ENCODE measurements around the gene RNLS.
"Not testable (repeated sequence)": the region's sequence is repeated elsewhere in the genome, so short reads cannot be mapped to it uniquely, and the experiment has no call there.

RNLS gene

GRCh38 chr10:88280518-88280917, 302.6 kb downstream of the RNLS start:
- Histone ChIP-seq H3K4me2 (ENCODE audit: low read length) (no peak overlapping the region), H3K27ac (no peak overlapping the region), H3K27me3 (ENCODE audit: control insufficient read depth, insufficient read depth, low read length) (no peaks in the 10 kb centered on the region), H3K4me1 (peaks cover 6% of the 10 kb centered on the region), H3K36me3 (ENCODE audit: control insufficient read depth, insufficient read depth, low read length) (no peaks in the 10 kb centered on the region), H3K4me3 (ENCODE audit: low read depth, low read length) (no peak overlapping the region), H3K9ac (no peak overlapping the region), H3K79me2 (no peaks in the 10 kb centered on the region), H2AFZ (no peak overlapping the region), H3K9me3 (ENCODE audit: control insufficient read depth, low read length) (no peaks in the 10 kb centered on the region)
- TF ChIP-seq CTCF (IDR thresholded peaks at IDR 0.05) = no peak

- Histone ChIP-seq H3K79me2 (no peaks in the 10 kb centered on the region), H3K9ac (no peak overlapping the region), H2AFZ (no peak overlapping the region), H3K27me3 (ENCODE audit: control insufficient read depth, insufficient read depth, low read length) (no peaks in the 10 kb centered on the region), H3K27ac (no peak overlapping the region), H3K9me3 (ENCODE audit: control insufficient read depth, low read length) (no peaks in the 10 kb centered on the region), H3K4me3 (ENCODE audit: low read depth, low read length) (no peak overlapping the region), H3K36me3 (ENCODE audit: control insufficient read depth, insufficient read depth, low read length) (no peaks in the 10 kb centered on the region), H3K4me2 (ENCODE audit: low read length) (no peak overlapping the region), H3K4me1 (peaks cover 6% of the 10 kb centered on the region)
- no peak for TF ChIP-seq CTCF (IDR thresholded peaks at IDR 0.05)
Observed at GRCh38 chr10:88278912-88279311, 304.2 kb downstream of the RNLS start.

- H3K36me3 ChIP-seq (ENCODE audit: control insufficient read depth, insufficient read depth, low read length); H3K9me3 ChIP-seq (ENCODE audit: control insufficient read depth, low read length); H3K27ac ChIP-seq; H3K4me2 ChIP-seq (ENCODE audit: low read length); H3K9ac ChIP-seq; H3K27me3 ChIP-seq (ENCODE audit: control insufficient read depth, insufficient read depth, low read length); H3K79me2 ChIP-seq; H3K4me1 ChIP-seq; H2AFZ ChIP-seq; H3K4me3 ChIP-seq (ENCODE audit: low read depth, low read length): not testable (repeated sequence)
Observed at GRCh38 chr10:88276945-88277344, 306.2 kb downstream of the RNLS start.

- Histone ChIP-seq H3K36me3 (ENCODE audit: control insufficient read depth, insufficient read depth, low read length) (no peaks in the 10 kb centered on the region), H3K4me2 (ENCODE audit: low read length) (no peak overlapping the region), H3K9me3 (ENCODE audit: control insufficient read depth, low read length) (no peaks in the 10 kb centered on the region), H2AFZ (no peak overlapping the region), H3K9ac (no peak overlapping the region), H3K27me3 (ENCODE audit: control insufficient read depth, insufficient read depth, low read length) (no peaks in the 10 kb centered on the region), H3K79me2 (no peaks in the 10 kb centered on the region), H3K4me1 (no peaks in the 10 kb centered on the region), H3K27ac (no peak overlapping the region), H3K4me3 (ENCODE audit: low read depth, low read length) (no peak overlapping the region)
- no peak for TF ChIP-seq CTCF (IDR thresholded peaks at IDR 0.05)
Observed at GRCh38 chr10:88274286-88274685, 308.8 kb downstream of the RNLS start.

- H3K9me3 ChIP-seq (ENCODE audit: control insufficient read depth, low read length) = no peaks in the 10 kb centered on the region
- H2AFZ ChIP-seq = no peak overlapping the region
- H3K4me2 ChIP-seq (ENCODE audit: low read length) = no peak overlapping the region
- H3K4me1 ChIP-seq = no peaks in the 10 kb centered on the region
- H3K27me3 ChIP-seq (ENCODE audit: control insufficient read depth, insufficient read depth, low read length) = no peaks in the 10 kb centered on the region
- H3K9ac ChIP-seq = no peak overlapping the region
- no peaks in the 10 kb centered on the region for H3K36me3 ChIP-seq (ENCODE audit: control insufficient read depth, insufficient read depth, low read length)
- no peak overlapping the region for H3K27ac ChIP-seq
- no peaks in the 10 kb centered on the region for H3K79me2 ChIP-seq
- H3K4me3 ChIP-seq (ENCODE audit: low read depth, low read length) = no peak overlapping the region
- no peak for TF ChIP-seq CTCF (IDR thresholded peaks at IDR 0.05)
Observed at GRCh38 chr10:88273567-88273966, 309.6 kb downstream of the RNLS start.
